HEK293 (cell line): ENCODE results near the gene CALHM2.

Experiments used
- CTCF ChIA-PET: fragments of 350-600 bp; formaldehyde crosslinking; extraction: SDS; loops from one replicate; lab custom pipeline; 2021; ENCODE audit warnings: antibody characterized with exemption; lab: Yijun Ruan, JAX
- POLR2A ChIA-PET: fragments of 300-600 bp; formaldehyde crosslinking; extraction: SDS; loops from one replicate; lab custom pipeline; 2020; ENCODE audit warnings: antibody characterized with exemption, inconsistent platforms; lab: Yijun Ruan, JAX
- H3K27ac ChIP-seq: fragments of 200-500 bp; sonication (Bioruptor generic); 2 replicates; pipeline ENCODE4 v1.5.1; 2014; ENCODE audit warnings: low read depth, low read length, control low read depth, inconsistent platforms; ENCODE audit errors: extremely low read depth
- H3K36me3 ChIP-seq, 2 experiments: fragments of 200-500 bp in 1 of 2; sonication (Bioruptor generic) in 1 of 2; 1 replicate in 1 of 2; 2 replicates in 1 of 2; pipeline ENCODE4 v1.5.1; 2014 to 2017; ENCODE audit warnings: inconsistent platforms in 2 of 2, low read length in 2 of 2; ENCODE audit not compliant: control insufficient read depth in 2 of 2, insufficient read depth in 1 of 2
- H3K4me1 ChIP-seq: fragments of 200-500 bp; sonication (Bioruptor generic); 2 replicates; pipeline ENCODE4 v1.5.1; 2014; ENCODE audit warnings: mild to moderate bottlenecking, low read length, inconsistent platforms; ENCODE audit not compliant: control insufficient read depth, insufficient read depth
- H3K4me3 ChIP-seq: 2 replicates; pipeline ENCODE4 v1.5.1; 2011; ENCODE audit warnings: low read depth, mild to moderate bottlenecking, control low read depth, low read length, moderate library complexity
- H3K9me3 ChIP-seq: fragments of 200-500 bp; sonication (Bioruptor generic); 2 replicates; pipeline ENCODE4 v1.5.1; 2014; ENCODE audit warnings: low read depth, low read length, inconsistent platforms; ENCODE audit not compliant: control insufficient read depth, insufficient read depth
- BCL11A ChIP-seq: fragments of 450-650 bp; formaldehyde crosslinking; IDR thresholded peaks from 2 replicates; pipeline ENCODE4 v1.5.1; 2016; ENCODE audit warnings: low read depth, missing biosample characterization, missing genetic modification characterization
- GLIS1 ChIP-seq: fragments of 450-650 bp; formaldehyde crosslinking; IDR thresholded peaks from 2 replicates; pipeline ENCODE4 v1.5.1; 2016; ENCODE audit warnings: missing biosample characterization, missing genetic modification characterization
- OVOL3 ChIP-seq: fragments of 450-650 bp; formaldehyde crosslinking; IDR thresholded peaks from 2 replicates; pipeline ENCODE4 v1.5.1; 2016; ENCODE audit warnings: missing biosample characterization, missing genetic modification characterization
- SALL2 ChIP-seq: fragments of 450-650 bp; formaldehyde crosslinking; IDR thresholded peaks from 2 replicates; pipeline ENCODE4 v1.5.0; 2017; ENCODE audit warnings: missing biosample characterization, mild to moderate bottlenecking, missing genetic modification characterization, borderline replicate concordance
- SETDB1 ChIP-seq: IDR thresholded peaks from one replicate; pipeline ENCODE4 v1.6.1; 2017; ENCODE audit warnings: mild to moderate bottlenecking, low read length, moderate library complexity, mixed read lengths; ENCODE audit not compliant: insufficient read length
- TRIM28 ChIP-seq: IDR thresholded peaks from 2 replicates; pipeline ENCODE4 v1.6.1; 2011; ENCODE audit warnings: low read length, control low read depth, borderline replicate concordance
- ZBTB17 ChIP-seq: fragments of 450-650 bp; formaldehyde crosslinking; IDR thresholded peaks from 2 replicates; pipeline ENCODE4 v1.5.1; 2016; ENCODE audit warnings: missing biosample characterization, missing genetic modification characterization
- ZNF223 ChIP-seq: fragments of 450-650 bp; formaldehyde crosslinking; IDR thresholded peaks from 2 replicates; pipeline ENCODE4 v1.5.1; 2016; ENCODE audit warnings: missing biosample characterization, missing genetic modification characterization
- ZNF292 ChIP-seq: fragments of 450-650 bp; formaldehyde crosslinking; IDR thresholded peaks from 2 replicates; pipeline ENCODE4 v1.5.1; 2016; ENCODE audit warnings: low read depth, missing biosample characterization, missing genetic modification characterization, borderline replicate concordance
- ZNF366 ChIP-seq: fragments of 450-650 bp; formaldehyde crosslinking; conservative IDR thresholded peaks from 2 replicates; pipeline ENCODE4 v1.5.1; 2016; ENCODE audit warnings: missing biosample characterization, missing genetic modification characterization
- ZNF416 ChIP-seq: fragments of 450-650 bp; formaldehyde crosslinking; IDR thresholded peaks from 2 replicates; pipeline ENCODE4 v1.5.1; 2016; ENCODE audit warnings: missing biosample characterization, missing genetic modification characterization
- ZNF792 ChIP-seq: fragments of 450-650 bp; formaldehyde crosslinking; IDR thresholded peaks from 2 replicates; pipeline ENCODE4 v1.5.1; 2016; ENCODE audit warnings: missing biosample characterization, missing genetic modification characterization
- TF ChIP-seq, protein P1 (sequence below): fragments of 450-650 bp; formaldehyde crosslinking; IDR thresholded peaks from 2 replicates; pipeline ENCODE4 v1.5.1; 2016; ENCODE audit warnings: missing biosample characterization, missing genetic modification characterization
- TF ChIP-seq, protein P2 (sequence below): fragments of 450-650 bp; formaldehyde crosslinking; IDR thresholded peaks from 2 replicates; pipeline ENCODE4 v1.5.1; 2017; ENCODE audit warnings: missing biosample characterization, missing genetic modification characterization
- TF ChIP-seq, protein P3 (sequence below): sonication (generic); formaldehyde crosslinking; IDR thresholded peaks from 2 replicates; pipeline ENCODE4 v1.8.1; 2022; ENCODE audit warnings: mild to moderate bottlenecking, moderate library complexity, missing genetic modification reagents
- TF ChIP-seq, protein P4 (sequence below): fragments of 450-650 bp; formaldehyde crosslinking; conservative IDR thresholded peaks from 2 replicates; pipeline ENCODE4 v1.5.1; 2016; ENCODE audit warnings: low read depth, missing biosample characterization, missing genetic modification characterization

The CALHM2 gene

DNA sequence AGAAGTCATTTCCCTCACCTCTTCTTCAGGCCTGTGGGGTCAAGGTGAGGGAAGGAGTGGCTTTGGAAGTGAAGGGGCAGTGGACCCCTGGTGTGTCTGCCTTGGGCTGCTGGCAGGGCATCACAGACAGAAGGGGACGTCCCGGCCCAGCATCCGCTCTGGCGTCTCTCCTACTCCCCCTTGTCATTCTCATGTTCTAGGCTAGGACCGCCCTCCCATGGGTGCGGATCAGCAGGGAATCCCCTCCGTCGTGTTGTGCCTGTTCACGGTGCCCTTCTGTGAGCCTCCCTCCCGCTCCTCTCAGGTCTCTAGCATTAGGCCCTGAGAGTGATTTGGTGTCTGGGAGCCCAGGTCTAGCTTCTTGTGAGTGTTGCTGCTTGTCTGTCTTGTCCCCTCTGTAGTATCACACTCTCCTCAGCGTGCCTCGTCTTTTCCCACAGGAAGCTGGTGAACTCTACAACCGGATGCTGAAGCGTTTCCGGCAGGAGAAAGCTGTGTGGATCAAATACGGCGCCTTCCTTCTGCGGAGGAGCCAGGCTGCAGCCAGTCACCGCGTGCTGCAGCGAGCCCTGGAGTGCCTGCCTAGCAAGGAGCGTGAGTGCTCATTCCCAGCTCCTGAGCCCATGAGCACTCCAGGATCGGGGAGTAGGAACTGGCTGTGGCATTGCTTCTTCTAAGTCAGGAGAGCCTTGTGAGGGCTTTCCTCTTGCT is 8.5 kb downstream of the CALHM2 start:
- Histone ChIP-seq H3K4me1 (no peaks in the 10 kb centered on the region), H3K36me3 (peaks cover 22 to 90% of the 10 kb centered on the region in 2 experiments; a peak in 2 of 3 replicates), H3K4me3 (no peak overlapping the region)
- TF ChIP-seq, protein P1, sequence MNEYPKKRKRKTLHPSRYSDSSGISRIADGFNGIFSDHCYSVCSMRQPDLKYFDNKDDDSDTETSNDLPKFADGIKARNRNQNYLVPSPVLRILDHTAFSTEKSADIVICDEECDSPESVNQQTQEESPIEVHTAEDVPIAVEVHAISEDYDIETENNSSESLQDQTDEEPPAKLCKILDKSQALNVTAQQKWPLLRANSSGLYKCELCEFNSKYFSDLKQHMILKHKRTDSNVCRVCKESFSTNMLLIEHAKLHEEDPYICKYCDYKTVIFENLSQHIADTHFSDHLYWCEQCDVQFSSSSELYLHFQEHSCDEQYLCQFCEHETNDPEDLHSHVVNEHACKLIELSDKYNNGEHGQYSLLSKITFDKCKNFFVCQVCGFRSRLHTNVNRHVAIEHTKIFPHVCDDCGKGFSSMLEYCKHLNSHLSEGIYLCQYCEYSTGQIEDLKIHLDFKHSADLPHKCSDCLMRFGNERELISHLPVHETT (tag by site-specific recombination): no peak
- TF ChIP-seq ZNF292 (tag by site-specific recombination) (no peak), ZNF366 (tag by site-specific recombination) (no peak)
- TF ChIP-seq, all 188 proteins: peak for 0
- CTCF ChIA-PET: interaction anchor here (1.1 kb wide), 1 partner anchor 42 kb away, joined by 4 read pairs; no protein-coding TSS in a partner anchor
- Histone ChIP-seq H3K27ac (no peak overlapping the region), H3K9me3 (no peaks in the 10 kb centered on the region)
- POLR2A ChIA-PET: interaction anchor here (0.6 kb wide), 2 partner anchors 20 to 207 kb away, joined by 3 to 4 read pairs; no protein-coding TSS in a partner anchor

DNA sequence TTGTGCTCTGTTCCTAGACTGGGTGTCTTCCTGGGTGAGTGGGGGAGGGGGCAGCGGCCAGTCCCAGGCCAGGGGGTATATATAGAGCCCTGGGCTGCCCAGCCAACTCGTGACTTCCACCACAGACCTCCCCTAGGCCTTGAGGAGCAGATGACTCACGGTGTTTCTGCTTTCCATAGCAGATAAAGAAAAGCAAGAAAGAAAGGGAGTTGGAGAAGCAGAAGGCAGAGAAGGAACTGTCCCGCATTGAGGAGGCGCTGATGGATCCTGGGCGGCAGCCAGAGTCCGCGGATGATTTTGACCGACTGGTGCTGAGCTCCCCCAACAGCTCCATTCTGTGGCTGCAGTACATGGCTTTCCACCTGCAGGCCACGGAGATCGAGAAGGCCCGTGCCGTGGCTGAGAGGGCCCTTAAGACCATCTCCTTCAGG is 10.1 kb downstream of the CALHM2 start:
- H3K27ac ChIP-seq: no peak overlapping the region
- CTCF ChIA-PET: interaction anchor here (1.0 kb wide), 1 partner anchor 26 kb away, joined by 4 read pairs; no protein-coding TSS in a partner anchor
- H3K9me3 ChIP-seq: no peaks in the 10 kb centered on the region
- TF ChIP-seq GLIS1 (tag by site-specific recombination) (peak; percentile 43), OVOL3 (tag by site-specific recombination) (no peak), ZNF416 (tag by site-specific recombination) (no peak)
- TF ChIP-seq, protein P2, sequence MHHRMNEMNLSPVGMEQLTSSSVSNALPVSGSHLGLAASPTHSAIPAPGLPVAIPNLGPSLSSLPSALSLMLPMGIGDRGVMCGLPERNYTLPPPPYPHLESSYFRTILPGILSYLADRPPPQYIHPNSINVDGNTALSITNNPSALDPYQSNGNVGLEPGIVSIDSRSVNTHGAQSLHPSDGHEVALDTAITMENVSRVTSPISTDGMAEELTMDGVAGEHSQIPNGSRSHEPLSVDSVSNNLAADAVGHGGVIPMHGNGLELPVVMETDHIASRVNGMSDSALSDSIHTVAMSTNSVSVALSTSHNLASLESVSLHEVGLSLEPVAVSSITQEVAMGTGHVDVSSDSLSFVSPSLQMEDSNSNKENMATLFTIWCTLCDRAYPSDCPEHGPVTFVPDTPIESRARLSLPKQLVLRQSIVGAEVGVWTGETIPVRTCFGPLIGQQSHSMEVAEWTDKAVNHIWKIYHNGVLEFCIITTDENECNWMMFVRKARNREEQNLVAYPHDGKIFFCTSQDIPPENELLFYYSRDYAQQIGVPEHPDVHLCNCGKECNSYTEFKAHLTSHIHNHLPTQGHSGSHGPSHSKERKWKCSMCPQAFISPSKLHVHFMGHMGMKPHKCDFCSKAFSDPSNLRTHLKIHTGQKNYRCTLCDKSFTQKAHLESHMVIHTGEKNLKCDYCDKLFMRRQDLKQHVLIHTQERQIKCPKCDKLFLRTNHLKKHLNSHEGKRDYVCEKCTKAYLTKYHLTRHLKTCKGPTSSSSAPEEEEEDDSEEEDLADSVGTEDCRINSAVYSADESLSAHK (tag by site-specific recombination): no peak
- TF ChIP-seq, protein P3, sequence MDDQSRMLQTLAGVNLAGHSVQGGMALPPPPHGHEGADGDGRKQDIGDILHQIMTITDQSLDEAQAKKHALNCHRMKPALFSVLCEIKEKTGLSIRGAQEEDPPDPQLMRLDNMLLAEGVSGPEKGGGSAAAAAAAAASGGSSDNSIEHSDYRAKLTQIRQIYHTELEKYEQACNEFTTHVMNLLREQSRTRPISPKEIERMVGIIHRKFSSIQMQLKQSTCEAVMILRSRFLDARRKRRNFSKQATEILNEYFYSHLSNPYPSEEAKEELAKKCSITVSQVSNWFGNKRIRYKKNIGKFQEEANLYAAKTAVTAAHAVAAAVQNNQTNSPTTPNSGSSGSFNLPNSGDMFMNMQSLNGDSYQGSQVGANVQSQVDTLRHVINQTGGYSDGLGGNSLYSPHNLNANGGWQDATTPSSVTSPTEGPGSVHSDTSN: no peak
- POLR2A ChIA-PET: no interaction called here
- no peak overlapping the region for H3K4me3 ChIP-seq
- H3K4me1 ChIP-seq: no peaks in the 10 kb centered on the region
- H3K36me3 ChIP-seq: peaks cover 29 to 94% of the 10 kb centered on the region in 2 experiments; a peak in 2 of 3 replicates

DNA sequence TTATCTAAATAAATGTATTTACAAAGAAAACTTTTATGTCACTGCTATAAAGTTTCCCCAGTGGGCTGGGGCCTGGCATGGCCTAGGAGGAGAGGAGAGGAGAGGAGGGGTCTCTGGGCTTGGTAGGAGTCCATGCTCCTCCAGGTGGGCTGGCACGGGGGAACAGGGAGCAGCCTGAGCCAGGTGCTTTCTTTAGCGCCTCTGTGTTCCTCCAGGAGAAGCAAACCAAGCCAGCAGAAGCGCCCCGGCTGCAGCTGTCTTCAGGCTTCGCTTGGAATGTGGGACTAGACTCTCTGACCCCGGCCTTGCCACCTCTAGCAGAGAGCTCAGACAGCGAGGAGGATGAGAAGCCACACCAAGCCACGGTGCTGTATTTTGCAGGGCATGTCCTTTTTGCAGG is 10.6 kb downstream of the CALHM2 start:
- ChIA-PET POLR2A (no interaction called here), CTCF (interaction anchor here (1.0 kb wide), 1 partner anchor 25 kb away, joined by 4 read pairs; no protein-coding TSS in a partner anchor)
- no peak overlapping the region for H3K4me3 ChIP-seq
- H3K9me3 ChIP-seq: no peaks in the 10 kb centered on the region
- TF ChIP-seq BCL11A (tag by site-specific recombination): no peak
- no peak overlapping the region for H3K27ac ChIP-seq
- peaks cover 31 to 94% of the 10 kb centered on the region in 2 experiments; a peak in 2 of 3 replicates for H3K36me3 ChIP-seq
- H3K4me1 ChIP-seq: no peaks in the 10 kb centered on the region

DNA sequence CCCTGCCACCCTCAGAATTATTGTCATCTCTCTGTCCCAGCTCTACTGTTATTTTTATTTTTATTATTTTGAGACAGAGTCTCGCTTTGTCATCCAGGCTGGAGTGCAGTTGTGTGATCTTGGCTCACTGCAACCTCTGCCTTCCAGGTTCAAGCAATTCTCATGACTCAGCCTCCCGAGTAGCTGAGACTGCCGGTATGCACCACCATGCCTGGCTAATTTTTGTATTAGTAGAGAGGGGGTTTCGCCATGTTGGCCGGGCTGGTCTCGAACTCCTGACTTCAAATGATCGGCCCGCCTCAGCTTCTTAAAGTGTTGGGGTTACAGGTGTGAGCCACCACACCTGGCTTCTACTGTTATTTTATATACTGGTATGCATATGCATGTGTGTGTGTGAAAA is 11.0 kb downstream of the CALHM2 start:
- Histone ChIP-seq H3K36me3 (peaks cover 31 to 94% of the 10 kb centered on the region in 2 experiments; a peak in 2 of 3 replicates), H3K9me3 (no peaks in the 10 kb centered on the region), H3K27ac (no peak overlapping the region), H3K4me1 (no peaks in the 10 kb centered on the region), H3K4me3 (no peak overlapping the region)
- ChIA-PET CTCF (interaction anchor here (1.0 kb wide), 1 partner anchor 25 kb away, joined by 4 read pairs; no protein-coding TSS in a partner anchor), POLR2A (no interaction called here)
- no peak for TF ChIP-seq SALL2 (tag by site-specific recombination)
- TF ChIP-seq ZBTB17 (tag by site-specific recombination): no peak
- no peak for TF ChIP-seq TRIM28
- TF ChIP-seq ZNF792 (tag by site-specific recombination): no peak
- no peak for TF ChIP-seq SETDB1
- TF ChIP-seq, protein P4, sequence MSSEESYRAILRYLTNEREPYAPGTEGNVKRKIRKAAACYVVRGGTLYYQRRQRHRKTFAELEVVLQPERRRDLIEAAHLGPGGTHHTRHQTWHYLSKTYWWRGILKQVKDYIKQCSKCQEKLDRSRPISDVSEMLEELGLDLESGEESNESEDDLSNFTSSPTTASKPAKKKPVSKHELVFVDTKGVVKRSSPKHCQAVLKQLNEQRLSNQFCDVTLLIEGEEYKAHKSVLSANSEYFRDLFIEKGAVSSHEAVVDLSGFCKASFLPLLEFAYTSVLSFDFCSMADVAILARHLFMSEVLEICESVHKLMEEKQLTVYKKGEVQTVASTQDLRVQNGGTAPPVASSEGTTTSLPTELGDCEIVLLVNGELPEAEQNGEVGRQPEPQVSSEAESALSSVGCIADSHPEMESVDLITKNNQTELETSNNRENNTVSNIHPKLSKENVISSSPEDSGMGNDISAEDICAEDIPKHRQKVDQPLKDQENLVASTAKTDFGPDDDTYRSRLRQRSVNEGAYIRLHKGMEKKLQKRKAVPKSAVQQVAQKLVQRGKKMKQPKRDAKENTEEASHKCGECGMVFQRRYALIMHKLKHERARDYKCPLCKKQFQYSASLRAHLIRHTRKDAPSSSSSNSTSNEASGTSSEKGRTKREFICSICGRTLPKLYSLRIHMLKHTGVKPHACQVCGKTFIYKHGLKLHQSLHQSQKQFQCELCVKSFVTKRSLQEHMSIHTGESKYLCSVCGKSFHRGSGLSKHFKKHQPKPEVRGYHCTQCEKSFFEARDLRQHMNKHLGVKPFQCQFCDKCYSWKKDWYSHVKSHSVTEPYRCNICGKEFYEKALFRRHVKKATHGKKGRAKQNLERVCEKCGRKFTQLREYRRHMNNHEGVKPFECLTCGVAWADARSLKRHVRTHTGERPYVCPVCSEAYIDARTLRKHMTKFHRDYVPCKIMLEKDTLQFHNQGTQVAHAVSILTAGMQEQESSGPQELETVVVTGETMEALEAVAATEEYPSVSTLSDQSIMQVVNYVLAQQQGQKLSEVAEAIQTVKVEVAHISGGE (tag by site-specific recombination): no peak
- TF ChIP-seq ZNF223 (tag by site-specific recombination): no peak
